Kidney (tissue), 14 donors: ENCODE results near the gene PKHD1. TPM values are rescaled to one million over a fixed set of nuclear protein-coding genes. Genes with fewer than 3 reads are reported as not detected.

ENCODE experiments used
- DNase-seq, 5 donors: peaks; one replicate each; pipeline ENCODE4 v3.0.0-alpha.2; 2013 to 2020
- FAIRE-seq: peaks from 2 replicates; lab custom pipeline; 2012; peaks lifted over from hg19 to GRCh38; lab: Jason Lieb, UNC
- H3K27ac ChIP-seq, 2 donors: one replicate each; pipeline ENCODE4 v1.7.0; 2013; ENCODE audit warnings: low read depth in 2 of 2, low read length in 2 of 2, inconsistent platforms in 1 of 2
- H3K27me3 ChIP-seq: one replicate; pipeline ENCODE4 v1.7.1; 2013; ENCODE audit warnings: low read length, inconsistent platforms; ENCODE audit not compliant: control insufficient read depth, insufficient read depth
- H3K36me3 ChIP-seq, 3 donors: one replicate each; pipeline versions ENCODE4 v1.7.0 to v1.7.1; 2013; ENCODE audit warnings: low read length in 3 of 3, control low read depth in 1 of 3, inconsistent platforms in 1 of 3; ENCODE audit not compliant: insufficient read depth in 3 of 3, control insufficient read depth in 2 of 3
- H3K4me1 ChIP-seq, 3 donors: one replicate each; pipeline versions ENCODE4 v1.7.0 to v1.7.1; 2013; ENCODE audit warnings: low read length in 3 of 3, inconsistent platforms in 1 of 3, low read depth in 1 of 3; ENCODE audit not compliant: control insufficient read depth in 2 of 3, insufficient read depth in 2 of 3
- H3K4me3 ChIP-seq, 3 donors: one replicate each; pipeline versions ENCODE4 v1.7.0 to v1.8.1; 2013; ENCODE audit warnings: low read length in 3 of 3, control low read depth in 1 of 3, inconsistent platforms in 1 of 3
- H3K9ac ChIP-seq, 3 donors: one replicate each; pipeline versions ENCODE4 v1.7.0 to v1.7.1; 2013; ENCODE audit warnings: low read length in 3 of 3, control low read depth in 1 of 3, inconsistent platforms in 1 of 3
- H3K9me3 ChIP-seq, 3 donors: one replicate each; pipeline versions ENCODE4 v1.7.0 to v1.7.1; 2013; ENCODE audit warnings: low read length in 3 of 3, control low read depth in 1 of 3, inconsistent platforms in 1 of 3; ENCODE audit not compliant: control insufficient read depth in 2 of 3, insufficient read depth in 1 of 3
- CTCF ChIP-seq: IDR thresholded peaks from 3 replicates; pipeline ENCODE4 v1.5.1; 2012; ENCODE audit warnings: mild to moderate bottlenecking, moderate library complexity, borderline replicate concordance; ENCODE audit not compliant: insufficient read depth; ENCODE audit errors: extremely low read depth
- intact Hi-C: fragments of 100-400 bp; cut with DNase I; formaldehyde crosslinking; loops from one replicate; pipeline ENCODE4 v1.11.1; 2022
- polyA plus RNA-seq: library from polyadenylated mRNA; stranded (reverse); fragments of 350-450 nt; fragmentation: Illumina TruSeq; extraction: RNeasy Lipid Tissue Mini Kit (QIAGEN cat#74804); gene quantifications from one replicate; pipeline ENCODE4 v1.2.3, GENCODE V29; 2014; ENCODE audit warnings: low read depth, low replicate concordance; ENCODE audit not compliant: insufficient read depth
- total RNA-seq: library from RNA; stranded (reverse); fragmentation: NEBNext Ultra II Directional; extraction: Animal tissue kit (Norgen Biotek cat#: 25700); gene quantifications from one replicate; pipeline ENCODE4 v1.2.1, GENCODE V29; 2021
- donor health status: control.
- donor health status: control.
- donor health status: control.
- donor health status: control.
- donor health status: control.
- donor health status: DM: yes; HTN: yes; CAD: no.
- donor health status: Normal renal cell carcinoma (clear cell type).

PKHD1 gene
- total and polyA plus RNA-seq, 2 donors from 2014 or later: 6.0 to 77.5 TPM

DNA sequence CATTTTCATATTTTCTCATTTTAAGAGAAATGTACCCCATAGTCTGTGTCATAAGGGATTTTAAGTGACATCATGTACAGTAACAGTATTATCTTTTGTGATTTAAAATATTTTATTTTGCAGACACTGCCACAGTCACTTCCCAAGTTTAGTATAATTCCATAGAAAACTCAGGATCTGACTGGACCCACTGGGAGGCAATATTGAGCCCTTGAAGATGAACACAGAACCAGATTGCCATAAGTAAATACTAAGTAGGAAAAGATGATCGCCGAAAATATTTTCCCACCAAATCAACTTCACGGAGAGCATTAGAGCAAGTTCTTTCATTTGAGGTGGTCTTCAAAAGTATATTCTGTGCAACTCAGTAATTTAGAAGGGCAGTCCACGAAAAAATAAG, 17.6 kb upstream of the PKHD1 start:
- no peak for FAIRE-seq

DNA sequence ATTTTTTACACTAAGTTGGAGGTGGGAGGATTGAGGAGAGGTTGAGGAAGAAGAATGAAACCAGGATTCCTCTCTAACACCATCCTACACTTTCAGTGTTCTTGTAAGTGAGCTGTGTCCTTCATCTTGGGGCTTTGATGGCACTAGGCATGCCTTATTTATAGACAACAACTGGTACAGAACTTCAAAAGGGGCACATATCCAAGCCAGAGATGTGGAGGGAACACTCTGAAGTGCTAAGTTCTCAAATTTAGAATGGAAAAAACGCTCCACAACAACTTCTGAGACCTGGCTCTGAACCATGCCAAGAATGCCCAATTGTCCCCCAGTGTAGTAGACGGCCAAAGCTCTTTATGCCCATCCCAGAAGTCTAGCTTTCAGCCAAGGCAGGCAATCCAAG, 16.2 kb upstream of the PKHD1 start:
- Histone ChIP-seq H3K27me3 (no peaks in the 10 kb centered on the region), H3K9me3 (no peaks in the 10 kb centered on the region), H3K9ac (no peak overlapping the region), H3K36me3 (no peaks in the 10 kb centered on the region), H3K27ac (no peak overlapping the region), H3K4me3 (no peak overlapping the region), H3K4me1 (no peaks in the 10 kb centered on the region)
- no peak for FAIRE-seq
- TF ChIP-seq CTCF: no peak
- no peak for DNase-seq
- intact Hi-C loops: no loop called here

More for the DNA sequence above, 17.6 kb upstream of the PKHD1 start:
- Histone ChIP-seq H3K27me3 (no peaks in the 10 kb centered on the region), H3K9me3 (no peaks in the 10 kb centered on the region), H3K4me1 (peaks cover 0 to 4% (median 0%) of the 10 kb centered on the region in 3 donors), H3K9ac (no peak overlapping the region), H3K36me3 (no peaks in the 10 kb centered on the region), H3K4me3 (no peak overlapping the region), H3K27ac (no peak overlapping the region)
- intact Hi-C loops: no loop called here
- no peak for DNase-seq
- TF ChIP-seq CTCF: no peak

GRCh38 chr6:52102405-52102804, 15.0 kb upstream of the PKHD1 start:
- intact Hi-C loops: no loop called here
- no peaks in the 10 kb centered on the region for H3K36me3 ChIP-seq
- TF ChIP-seq CTCF: no peak
- no peak overlapping the region for H3K27ac ChIP-seq
- no peaks in the 10 kb centered on the region for H3K4me1 ChIP-seq
- H3K9ac ChIP-seq: no peak overlapping the region
- no peaks in the 10 kb centered on the region for H3K27me3 ChIP-seq
- no peaks in the 10 kb centered on the region for H3K9me3 ChIP-seq
- no peak for DNase-seq
- FAIRE-seq: no peak
- no peak overlapping the region for H3K4me3 ChIP-seq

GRCh38 chr6:52098721-52099120, 11.3 kb upstream of the PKHD1 start:
- Histone ChIP-seq H3K36me3 (no peaks in the 10 kb centered on the region), H3K4me1 (no peaks in the 10 kb centered on the region), H3K4me3 (no peak overlapping the region), H3K27ac (no peak overlapping the region), H3K27me3 (no peaks in the 10 kb centered on the region), H3K9me3 (no peaks in the 10 kb centered on the region), H3K9ac (no peak overlapping the region)
- intact Hi-C loops: no loop called here
- FAIRE-seq (no peak), DNase-seq (peak in 1 of 5 donors; percentile 36)
- no peak for TF ChIP-seq CTCF
